ENCODE results near the gene ZNF878.
"Not testable (repeated sequence)": the region's sequence is repeated elsewhere in the genome, so short reads cannot be mapped to it uniquely, and the experiment has no call there.

ZNF878 gene

DNA sequence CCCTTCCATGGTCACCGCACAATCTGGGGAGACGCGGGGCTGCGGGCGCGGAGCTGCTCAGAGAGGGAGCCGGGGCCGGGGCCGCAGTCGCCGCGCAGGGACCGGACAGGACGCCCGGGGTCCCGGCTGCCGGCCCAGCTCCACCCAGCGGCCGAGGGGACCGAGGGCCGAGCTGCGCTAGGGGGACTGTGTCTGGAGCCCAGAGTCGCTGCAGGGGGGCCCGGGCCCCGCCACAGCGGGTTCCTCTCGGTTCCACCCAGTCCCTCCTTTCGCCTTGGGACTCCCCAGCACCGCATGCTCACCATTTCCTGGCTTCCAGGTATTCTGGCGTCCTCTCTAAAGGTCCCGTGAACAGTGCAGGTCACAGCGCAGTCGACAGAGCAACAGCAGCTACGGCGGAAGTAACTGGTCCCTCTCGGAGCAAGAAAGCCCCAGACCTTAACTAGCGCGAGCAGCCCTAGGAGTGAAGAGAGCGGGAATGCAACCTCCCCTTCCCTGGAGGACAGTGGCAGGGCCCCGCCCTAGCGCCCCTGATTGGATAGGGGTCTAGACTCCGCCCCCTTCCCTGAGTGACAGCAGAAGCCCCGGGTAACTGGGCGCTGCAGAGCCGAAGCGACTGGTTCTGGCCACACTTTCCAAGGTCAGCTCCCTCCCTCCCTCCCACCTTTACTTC, at the start of gene ZNF878:
Gene ZNF878, minus strand, starts transcription at position 465 of the 673 bp plus-strand sequence. Its CDS starts 160 bp downstream, at position 305.
- peak; percentile 93 for DNase-seq

DNA sequence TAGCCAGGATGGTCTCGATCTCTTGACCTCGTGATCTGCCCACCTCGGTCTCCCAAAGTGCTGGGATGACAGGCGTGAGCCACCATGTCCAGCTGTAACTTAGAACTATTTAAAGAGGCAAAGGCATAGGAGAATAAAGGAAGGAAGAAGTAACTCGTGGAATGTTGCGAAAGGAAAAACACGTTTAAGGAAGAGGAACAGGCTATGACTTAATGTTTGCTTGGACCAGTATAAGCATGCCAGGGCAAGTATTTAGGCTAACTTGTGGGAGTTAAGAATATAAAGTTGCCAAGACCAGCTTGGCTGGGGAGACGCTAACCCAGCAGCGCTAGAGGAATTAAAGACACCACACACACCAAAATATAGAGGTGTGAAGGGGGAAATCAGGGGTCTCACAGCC, 45.3 kb upstream of the ZNF878 start:
- DNase-seq = no peak

DNA sequence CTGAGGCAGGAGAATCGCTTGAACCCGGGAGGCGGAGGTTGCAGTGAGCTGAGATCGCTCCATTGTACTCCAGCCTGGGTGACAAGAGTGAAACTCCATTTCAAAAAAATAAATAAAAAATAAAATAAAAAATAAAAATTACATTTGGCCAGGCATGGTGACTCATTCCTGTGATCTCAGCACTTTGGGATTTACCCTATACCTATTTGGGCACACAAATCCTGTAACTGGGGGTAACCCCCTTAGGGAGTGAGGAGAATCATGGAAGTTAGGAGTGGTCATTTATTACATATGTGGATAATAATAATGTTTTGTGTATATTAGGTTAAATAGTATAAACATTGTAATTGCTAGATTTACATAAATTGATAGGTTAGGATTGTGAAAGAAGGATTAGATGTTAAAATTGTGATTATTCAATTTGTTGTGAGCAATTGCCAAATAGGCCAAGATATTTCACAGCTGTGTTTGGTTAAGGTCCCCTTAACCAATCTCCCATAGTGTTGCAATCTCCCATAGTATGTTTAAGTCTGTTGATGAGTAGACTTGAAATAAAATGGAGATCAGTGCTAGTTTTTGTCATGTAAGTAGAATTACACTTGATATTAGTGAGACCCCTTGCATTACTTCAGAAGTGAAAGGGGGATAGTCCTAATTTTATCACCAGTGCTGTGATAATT, 42.5 kb upstream of the ZNF878 start:
- no peak for DNase-seq

DNA sequence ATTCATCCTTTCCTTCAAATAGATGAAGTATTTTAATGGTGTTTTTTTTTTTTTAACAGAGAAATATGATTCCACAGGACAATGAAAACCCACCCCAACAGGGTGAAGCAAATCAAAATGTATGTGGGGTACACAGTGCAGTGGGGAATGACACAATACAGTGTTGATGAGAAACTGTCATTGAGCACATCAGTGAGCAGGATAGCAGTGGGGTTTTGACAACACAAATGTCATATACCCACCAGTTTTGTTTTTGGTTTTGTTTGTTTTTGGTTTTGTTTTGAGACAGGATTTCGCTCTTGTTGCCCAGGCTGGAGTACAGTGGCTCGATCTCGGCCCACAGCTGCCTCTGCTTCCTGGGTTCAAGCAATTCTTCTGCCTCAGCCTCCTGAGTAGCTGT, 41.0 kb upstream of the ZNF878 start:
- no peak for DNase-seq

DNA sequence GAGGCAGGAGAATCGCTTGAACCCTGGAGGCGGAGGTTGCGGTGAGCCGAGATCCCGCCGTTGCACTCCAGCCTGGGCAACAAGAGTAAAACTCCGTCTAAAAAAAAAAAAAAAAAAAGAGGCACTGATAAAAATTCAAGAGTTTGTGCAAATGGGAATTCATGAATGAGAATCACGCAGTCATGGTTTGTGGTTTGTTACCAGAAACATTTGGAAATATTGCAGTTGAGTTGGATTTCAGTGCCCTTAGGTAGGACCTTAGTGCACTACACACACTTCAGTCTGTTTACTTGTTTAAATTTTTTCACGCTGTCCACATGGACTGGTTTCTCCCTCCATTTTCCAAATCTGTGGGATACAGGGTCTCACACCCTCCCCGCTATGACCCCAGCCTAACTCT, 40.2 kb upstream of the ZNF878 start:
- DNase-seq = peak; percentile 18

DNA sequence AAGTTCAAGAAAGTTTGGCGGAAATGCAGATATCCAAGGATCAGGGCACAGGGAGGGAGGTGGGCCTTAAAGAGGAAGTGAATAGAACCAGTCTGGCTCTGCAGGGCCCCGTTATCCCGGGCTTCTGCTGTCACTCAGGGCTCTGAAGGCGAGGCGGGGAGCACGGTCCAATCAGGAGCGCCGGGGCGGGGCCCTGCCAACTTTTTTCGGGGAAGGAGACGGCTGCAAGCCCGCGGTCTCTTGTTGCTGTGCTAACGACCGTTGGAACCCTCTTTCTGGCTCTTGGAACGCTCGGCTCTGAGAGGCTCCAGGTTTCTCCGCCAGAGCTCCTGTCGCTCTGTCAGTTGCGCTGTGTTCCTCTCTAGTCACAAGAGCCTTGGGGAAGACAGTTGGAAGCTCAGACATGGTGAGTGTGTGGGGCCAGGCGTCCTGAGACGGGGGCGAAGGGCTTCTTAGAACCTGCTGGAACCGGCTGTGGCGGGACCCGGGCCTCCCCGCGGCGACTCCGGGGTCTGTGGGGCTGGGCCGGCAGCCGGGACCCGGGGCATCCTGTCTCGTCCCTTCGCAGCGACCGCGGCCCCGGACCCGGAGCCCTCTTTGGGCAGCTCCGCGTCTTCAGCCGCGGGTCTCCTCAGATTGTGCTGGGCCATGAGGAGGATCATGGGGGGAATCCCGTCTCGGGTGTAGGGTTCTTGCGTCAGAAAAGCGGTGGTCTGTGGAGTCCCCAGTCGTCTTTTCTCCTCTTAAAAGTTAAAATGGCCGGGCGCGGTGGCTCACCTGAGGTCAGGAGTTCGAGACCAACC, 39.5 kb upstream of the ZNF878 start:
- peak; percentile 93 for DNase-seq

DNA sequence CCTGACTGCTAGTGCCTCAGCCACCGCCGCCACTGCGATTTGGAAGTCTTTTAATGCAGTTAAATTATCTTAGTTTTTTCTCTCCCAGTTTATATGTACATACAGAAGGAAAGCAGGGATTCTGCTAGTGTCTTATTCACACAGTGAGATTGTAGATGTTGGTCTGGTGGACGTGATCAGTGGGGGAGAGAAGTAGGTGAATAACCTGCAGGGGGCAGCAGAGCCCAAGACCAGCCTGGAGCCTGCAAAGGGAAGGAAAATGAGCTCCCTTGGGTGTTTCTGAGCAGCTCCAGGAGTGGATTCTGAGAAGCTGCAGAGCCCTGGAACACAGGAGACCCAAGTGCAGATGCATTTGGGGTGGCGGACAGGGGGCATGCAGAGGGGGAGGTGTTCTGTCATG, 38.0 kb upstream of the ZNF878 start:
- peak; percentile 73 for DNase-seq

GRCh38 chr19:12085074-12085818, 32.5 kb upstream of the ZNF878 start:
- DNase-seq = no peak

DNA sequence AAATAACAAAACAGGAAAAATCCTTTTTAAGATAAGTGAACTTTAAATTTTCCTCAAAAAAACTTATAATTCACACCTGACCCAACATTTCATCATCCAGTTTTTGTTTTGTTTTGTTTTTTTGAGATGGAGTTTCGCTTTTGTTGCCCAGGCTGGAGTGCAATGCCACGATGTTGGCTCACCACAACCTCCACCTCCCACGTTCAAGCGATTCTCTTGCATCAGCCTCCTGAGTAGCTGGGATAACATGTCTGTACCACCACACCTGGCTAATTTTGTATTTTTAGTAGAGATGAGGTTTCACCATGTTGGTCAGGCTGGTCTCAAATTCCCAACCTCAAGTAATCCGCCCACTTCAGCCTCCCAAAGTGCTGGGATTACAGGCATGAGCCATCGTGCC, 30.6 kb upstream of the ZNF878 start:
- DNase-seq = not testable (repeated sequence)

GRCh38 chr19:12077375-12077774, 24.6 kb upstream of the ZNF878 start:
- DNase-seq = no peak

DNA sequence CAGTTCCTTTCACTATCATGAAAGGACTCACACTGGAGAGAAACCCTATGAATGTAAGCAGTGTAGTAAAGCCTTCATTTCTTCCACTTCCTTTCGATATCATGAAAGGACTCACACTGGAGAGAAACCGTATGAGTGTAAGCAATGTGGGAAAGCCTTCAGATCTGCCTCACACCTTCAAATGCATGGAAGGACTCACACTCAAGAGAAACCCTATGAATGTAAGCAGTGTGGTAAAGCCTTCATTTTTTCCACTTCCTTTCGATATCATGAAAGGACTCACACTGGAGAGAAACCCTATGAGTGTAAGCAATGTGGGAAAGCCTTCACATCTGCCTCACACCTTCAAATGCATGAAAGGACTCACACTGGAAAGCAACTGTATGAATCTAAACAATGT, 23.6 kb upstream of the ZNF878 start:
- DNase-seq = not testable (repeated sequence)

DNA sequence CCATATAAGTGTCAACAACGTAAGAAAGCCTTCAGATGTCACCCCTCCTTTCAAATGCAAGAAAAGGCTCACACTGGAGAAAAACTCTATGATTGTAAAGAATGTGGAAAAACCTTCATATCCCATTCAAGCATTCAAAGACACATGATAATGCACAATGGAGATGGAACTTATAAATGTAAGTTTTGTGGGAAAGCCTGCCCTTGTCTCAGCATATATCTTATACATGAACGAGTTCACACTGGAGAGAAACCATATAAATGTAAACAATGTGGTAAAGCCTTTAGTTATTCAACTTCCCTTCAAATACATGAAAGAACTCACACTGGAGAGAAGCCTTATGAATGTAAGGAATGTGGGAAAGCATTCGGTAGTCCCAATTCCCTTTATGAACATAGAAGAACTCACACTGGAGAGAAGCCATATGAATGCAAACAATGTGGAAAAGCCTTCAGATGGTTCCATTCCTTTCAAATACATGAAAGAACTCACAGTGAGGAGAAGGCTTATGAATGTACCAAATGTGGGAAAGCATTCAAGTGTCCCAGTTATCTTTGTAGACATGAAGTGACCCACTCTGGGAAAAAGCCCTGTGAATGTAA, 22.9 kb upstream of the ZNF878 start:
- no peak for DNase-seq

- peak; percentile 96 for DNase-seq
Measured at GRCh38 chr19:12064590-12065538, 12.1 kb upstream of the ZNF878 start, which contains the start of gene ZNF844. Gene ZNF844, plus strand, starts transcription at chr19:12064731. Its CDS starts 143 bp downstream, at chr19:12064874.

DNA sequence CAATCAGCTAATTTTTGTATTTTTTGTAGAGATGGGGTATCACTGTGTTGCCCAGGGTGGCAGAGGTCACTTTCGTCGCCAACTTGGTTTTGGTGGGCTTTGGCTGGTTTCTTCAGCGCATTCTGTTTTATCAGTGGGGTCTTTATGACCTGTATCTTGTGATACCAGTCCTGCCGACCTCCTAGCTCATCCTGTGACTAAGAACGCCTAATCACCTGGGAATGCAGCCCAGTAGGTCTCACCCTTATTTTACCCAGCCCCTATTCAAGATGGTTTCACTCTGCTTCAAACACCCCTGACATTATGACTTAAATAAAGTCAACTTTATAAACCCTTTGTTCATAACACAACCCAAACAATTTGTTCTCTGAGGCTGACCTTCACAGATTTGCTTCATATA, 3.0 kb upstream of the ZNF878 start:
- no peak for DNase-seq

- no peak for DNase-seq
Measured at GRCh38 chr19:12052091-12052496, 667 bp downstream of the ZNF878 start.

GRCh38 chr19:12047868-12048267, 4.9 kb downstream of the ZNF878 start:
- DNase-seq = no peak

DNA sequence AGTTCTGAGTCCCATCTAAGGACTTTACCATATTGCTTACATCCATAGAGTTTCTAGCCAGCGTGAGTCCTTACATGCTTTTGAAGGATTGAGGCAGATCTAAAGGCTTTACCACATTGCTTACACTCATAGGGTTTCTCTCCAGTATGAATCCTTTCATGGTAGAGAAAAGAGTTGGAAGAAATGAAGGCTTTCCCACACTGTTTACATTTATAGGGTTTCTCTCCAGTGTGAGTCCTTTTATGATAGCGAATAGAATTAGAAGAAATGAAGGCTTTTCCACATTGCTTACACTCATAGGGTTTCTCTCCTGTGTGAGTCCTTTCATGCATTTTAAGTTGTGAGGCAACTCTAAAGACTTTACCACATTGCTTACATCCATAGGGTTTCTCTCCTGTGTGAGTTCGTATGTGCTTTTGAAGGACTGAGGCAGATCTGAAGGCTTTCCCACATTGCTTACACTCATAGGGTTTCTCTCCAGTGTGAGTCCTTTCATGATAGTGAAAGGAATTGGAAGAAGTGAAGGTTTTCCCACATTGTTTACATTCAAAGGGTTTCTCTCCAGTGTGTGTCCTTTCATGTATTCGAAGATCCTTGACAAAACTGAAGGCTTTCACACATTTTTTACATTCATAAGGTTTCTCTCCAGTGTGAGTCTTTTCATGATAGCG, 8.9 kb downstream of the ZNF878 start:
- DNase-seq = no peak

DNA sequence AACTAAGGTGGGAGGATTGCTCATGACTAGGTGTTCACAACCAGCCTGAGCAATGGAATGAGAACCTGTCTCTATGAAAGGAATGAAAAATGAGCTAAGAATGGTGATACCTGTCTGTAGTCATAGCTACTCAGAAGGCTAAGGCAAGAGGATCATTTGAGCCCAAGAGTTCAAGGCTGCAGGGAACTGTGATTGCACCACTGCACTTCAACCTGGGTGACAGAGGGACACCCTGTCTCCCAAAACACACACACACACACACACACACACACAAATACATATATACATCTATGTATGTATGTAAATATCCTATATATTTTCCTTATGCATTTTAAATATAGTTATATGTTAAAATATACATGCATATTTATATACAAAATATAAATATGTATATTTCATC, 9.9 kb downstream of the ZNF878 start:
- DNase-seq = no peak

DNA sequence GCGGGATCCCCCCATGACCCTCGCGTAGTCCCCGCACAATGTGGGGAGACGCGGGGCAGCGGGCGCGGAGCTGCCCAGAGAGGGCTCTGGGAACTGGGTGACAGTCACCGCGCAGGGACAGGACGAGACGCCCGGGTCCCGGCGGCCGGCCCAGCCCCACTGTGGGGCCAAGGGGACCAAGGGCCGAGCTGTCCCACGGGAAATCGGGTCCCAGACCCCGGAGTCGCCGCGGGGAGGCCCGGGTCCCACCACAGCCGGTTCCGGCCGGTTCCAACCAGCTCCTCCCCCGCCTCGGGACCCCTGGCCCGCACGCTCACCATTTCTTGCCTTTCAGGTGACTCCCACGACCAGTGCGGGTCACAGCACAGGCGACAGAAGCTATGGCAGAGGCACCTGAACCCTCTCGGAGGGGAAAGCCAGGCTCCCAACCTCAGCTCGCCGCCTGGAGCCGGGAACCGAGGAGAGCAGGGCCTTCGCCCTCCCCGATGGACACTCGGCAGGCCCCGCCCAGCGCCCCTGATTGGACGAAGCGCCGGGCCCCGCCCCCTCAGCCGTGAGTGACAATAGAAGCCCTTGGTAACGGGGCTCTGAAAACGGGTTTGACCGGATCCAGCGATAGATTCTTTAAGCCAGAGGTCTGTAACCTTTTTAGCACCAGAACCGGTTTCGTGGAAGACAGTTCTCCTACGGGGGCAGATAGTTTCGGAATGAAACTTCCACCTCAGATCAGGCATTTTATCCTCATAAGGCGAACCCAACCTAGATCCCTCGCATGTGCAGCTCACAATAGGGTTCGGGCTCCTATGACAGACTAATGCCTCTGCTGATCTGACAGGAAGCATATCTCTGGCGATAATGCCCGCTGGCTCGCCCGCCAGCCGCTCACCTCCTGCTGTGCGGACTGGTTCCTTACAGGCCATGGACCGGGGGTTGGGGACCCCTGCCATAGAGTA, 17.3 kb downstream of the ZNF878 start, which contains the start of gene ZNF433:
Gene ZNF433, minus strand, starts transcription at position 460 of the 953 bp plus-strand sequence. Its CDS starts 140 bp downstream, at position 320.
- peak; percentile 97 for DNase-seq
